Kidney (tissue), 14 donors: ENCODE data around the gene SEC14L5. TPM values are rescaled to one million over a fixed set of nuclear protein-coding genes. Genes with fewer than 3 reads are reported as not detected.

ENCODE experiments used
- DNase-seq, 5 donors: peaks; one replicate each; pipeline ENCODE4 v3.0.0-alpha.2; 2013 to 2020
- FAIRE-seq: peaks from 2 replicates; lab custom pipeline; 2012; peaks lifted over from hg19 to GRCh38; lab: Jason Lieb, UNC
- H3K27ac ChIP-seq, 2 donors: one replicate each; pipeline ENCODE4 v1.7.0; 2013; ENCODE audit warnings: low read depth in 2 of 2, low read length in 2 of 2, inconsistent platforms in 1 of 2
- H3K27me3 ChIP-seq: one replicate; pipeline ENCODE4 v1.7.1; 2013; ENCODE audit warnings: low read length, inconsistent platforms; ENCODE audit not compliant: control insufficient read depth, insufficient read depth
- H3K36me3 ChIP-seq, 3 donors: one replicate each; pipeline versions ENCODE4 v1.7.0 to v1.7.1; 2013; ENCODE audit warnings: low read length in 3 of 3, control low read depth in 1 of 3, inconsistent platforms in 1 of 3; ENCODE audit not compliant: insufficient read depth in 3 of 3, control insufficient read depth in 2 of 3
- H3K4me1 ChIP-seq, 3 donors: one replicate each; pipeline versions ENCODE4 v1.7.0 to v1.7.1; 2013; ENCODE audit warnings: low read length in 3 of 3, inconsistent platforms in 1 of 3, low read depth in 1 of 3; ENCODE audit not compliant: control insufficient read depth in 2 of 3, insufficient read depth in 2 of 3
- H3K4me3 ChIP-seq, 3 donors: one replicate each; pipeline versions ENCODE4 v1.7.0 to v1.8.1; 2013; ENCODE audit warnings: low read length in 3 of 3, control low read depth in 1 of 3, inconsistent platforms in 1 of 3
- H3K9ac ChIP-seq, 3 donors: one replicate each; pipeline versions ENCODE4 v1.7.0 to v1.7.1; 2013; ENCODE audit warnings: low read length in 3 of 3, control low read depth in 1 of 3, inconsistent platforms in 1 of 3
- H3K9me3 ChIP-seq, 3 donors: one replicate each; pipeline versions ENCODE4 v1.7.0 to v1.7.1; 2013; ENCODE audit warnings: low read length in 3 of 3, control low read depth in 1 of 3, inconsistent platforms in 1 of 3; ENCODE audit not compliant: control insufficient read depth in 2 of 3, insufficient read depth in 1 of 3
- intact Hi-C: fragments of 100-400 bp; cut with DNase I; formaldehyde crosslinking; loops from one replicate; pipeline ENCODE4 v1.11.1; 2022
- polyA plus RNA-seq: library from polyadenylated mRNA; stranded (reverse); fragments of 350-450 nt; fragmentation: Illumina TruSeq; extraction: RNeasy Lipid Tissue Mini Kit (QIAGEN cat#74804); gene quantifications from one replicate; pipeline ENCODE4 v1.2.3, GENCODE V29; 2014; ENCODE audit warnings: low read depth, low replicate concordance; ENCODE audit not compliant: insufficient read depth
- total RNA-seq: library from RNA; stranded (reverse); fragmentation: NEBNext Ultra II Directional; extraction: Animal tissue kit (Norgen Biotek cat#: 25700); gene quantifications from one replicate; pipeline ENCODE4 v1.2.1, GENCODE V29; 2021
- TF ChIP-seq, protein P1 (sequence below): IDR thresholded peaks from 3 replicates; pipeline ENCODE4 v1.5.1; 2012; ENCODE audit warnings: mild to moderate bottlenecking, moderate library complexity, borderline replicate concordance; ENCODE audit not compliant: insufficient read depth; ENCODE audit errors: extremely low read depth
- donor health status: control.
- donor health status: control.
- donor health status: control.
- donor health status: control.
- donor health status: control.
- donor health status: DM: yes; HTN: yes; CAD: no.
- donor health status: Normal renal cell carcinoma (clear cell type).

SEC14L5 gene
- total and polyA plus RNA-seq, 2 donors from 2014 or later = 0.13 to 0.16 TPM

DNA sequence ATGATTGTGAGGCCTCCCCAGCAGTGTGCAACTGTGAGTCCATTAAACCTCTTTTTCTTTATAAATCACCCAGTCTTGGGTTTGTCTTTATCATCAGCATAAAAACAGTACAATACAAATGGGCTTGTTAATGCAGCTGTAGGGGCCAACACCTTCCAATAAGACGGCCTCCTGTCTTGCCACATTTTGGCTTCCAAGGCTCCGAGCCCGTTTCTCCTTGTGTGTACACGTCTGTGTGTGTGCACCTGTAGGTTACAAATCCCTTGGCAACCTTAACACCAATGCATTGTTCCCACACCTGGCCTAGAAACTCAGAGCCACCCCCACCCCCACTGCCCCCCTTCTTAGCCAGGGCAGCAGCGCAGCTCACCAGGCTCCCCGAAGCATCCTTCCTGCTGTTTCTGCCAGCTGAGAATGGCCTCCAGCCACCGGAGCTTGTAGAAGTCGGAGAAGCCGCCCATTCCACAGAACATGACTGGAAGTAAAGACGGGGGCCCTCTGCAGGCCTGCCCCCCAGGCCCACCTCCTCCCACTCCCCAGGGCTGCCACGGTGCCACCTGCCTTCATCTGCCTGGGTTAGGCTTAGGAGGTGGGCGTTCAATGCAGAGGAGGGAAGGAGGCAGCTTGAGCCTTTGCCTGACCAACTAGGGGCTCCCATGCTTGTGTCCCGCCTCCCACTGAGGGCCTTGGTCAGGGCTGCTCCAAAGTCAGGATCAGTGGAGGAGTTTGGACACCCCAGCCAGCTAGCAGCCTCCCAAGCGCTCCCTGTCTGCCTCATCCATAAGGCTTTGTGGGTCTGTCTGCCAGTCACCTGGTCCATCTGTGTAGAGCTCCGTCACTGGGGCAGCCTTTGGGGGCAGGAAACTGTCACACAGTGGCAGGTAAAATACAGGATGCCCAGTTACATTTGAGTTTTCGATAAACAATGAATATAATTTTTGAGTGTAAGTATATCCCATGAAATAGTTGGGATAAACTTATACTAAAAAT, 97.0 kb downstream of the SEC14L5 start:
- DNase-seq (peak in 1 of 5 donors; percentile 16), FAIRE-seq (no peak)
- Histone ChIP-seq H3K27me3 (no peaks in the 10 kb centered on the region), H3K4me1 (no peaks in the 10 kb centered on the region), H3K4me3 (no peak overlapping the region), H3K9ac (no peak overlapping the region), H3K9me3 (no peaks in the 10 kb centered on the region), H3K36me3 (no peaks in the 10 kb centered on the region), H3K27ac (no peak overlapping the region)
- TF ChIP-seq, protein P1, sequence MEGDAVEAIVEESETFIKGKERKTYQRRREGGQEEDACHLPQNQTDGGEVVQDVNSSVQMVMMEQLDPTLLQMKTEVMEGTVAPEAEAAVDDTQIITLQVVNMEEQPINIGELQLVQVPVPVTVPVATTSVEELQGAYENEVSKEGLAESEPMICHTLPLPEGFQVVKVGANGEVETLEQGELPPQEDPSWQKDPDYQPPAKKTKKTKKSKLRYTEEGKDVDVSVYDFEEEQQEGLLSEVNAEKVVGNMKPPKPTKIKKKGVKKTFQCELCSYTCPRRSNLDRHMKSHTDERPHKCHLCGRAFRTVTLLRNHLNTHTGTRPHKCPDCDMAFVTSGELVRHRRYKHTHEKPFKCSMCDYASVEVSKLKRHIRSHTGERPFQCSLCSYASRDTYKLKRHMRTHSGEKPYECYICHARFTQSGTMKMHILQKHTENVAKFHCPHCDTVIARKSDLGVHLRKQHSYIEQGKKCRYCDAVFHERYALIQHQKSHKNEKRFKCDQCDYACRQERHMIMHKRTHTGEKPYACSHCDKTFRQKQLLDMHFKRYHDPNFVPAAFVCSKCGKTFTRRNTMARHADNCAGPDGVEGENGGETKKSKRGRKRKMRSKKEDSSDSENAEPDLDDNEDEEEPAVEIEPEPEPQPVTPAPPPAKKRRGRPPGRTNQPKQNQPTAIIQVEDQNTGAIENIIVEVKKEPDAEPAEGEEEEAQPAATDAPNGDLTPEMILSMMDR = no peak
- intact Hi-C loops = no loop called here

DNA sequence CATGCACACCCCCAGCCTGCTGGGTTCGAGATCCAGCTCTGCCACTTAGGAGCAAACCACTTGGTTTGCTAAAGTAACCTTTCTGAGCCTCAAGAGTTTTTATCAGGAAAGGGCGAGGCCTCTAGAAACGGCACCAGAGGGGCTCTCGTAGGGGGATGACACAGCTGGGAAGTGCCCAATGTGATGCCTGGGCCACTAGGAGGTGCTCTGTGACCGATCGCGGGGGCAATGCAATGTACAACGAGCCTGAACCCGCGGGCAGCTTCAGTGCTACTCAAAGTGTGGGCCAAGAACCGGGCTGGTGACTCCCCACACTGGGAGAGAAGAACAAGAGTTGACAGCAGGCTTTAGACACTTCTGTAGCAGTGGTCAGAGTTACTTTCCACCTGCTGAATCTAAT, 98.2 kb downstream of the SEC14L5 start:
- no peaks in the 10 kb centered on the region for H3K27me3 ChIP-seq
- no peaks in the 10 kb centered on the region for H3K36me3 ChIP-seq
- intact Hi-C loops = no loop called here
- FAIRE-seq (no peak), DNase-seq (peak in 1 of 5 donors; percentile 21)
- TF ChIP-seq, protein P1 = no peak
- no peaks in the 10 kb centered on the region for H3K4me1 ChIP-seq
- H3K9me3 ChIP-seq = no peaks in the 10 kb centered on the region
- no peak overlapping the region for H3K9ac ChIP-seq
- H3K4me3 ChIP-seq = no peak overlapping the region
- H3K27ac ChIP-seq = no peak overlapping the region

DNA sequence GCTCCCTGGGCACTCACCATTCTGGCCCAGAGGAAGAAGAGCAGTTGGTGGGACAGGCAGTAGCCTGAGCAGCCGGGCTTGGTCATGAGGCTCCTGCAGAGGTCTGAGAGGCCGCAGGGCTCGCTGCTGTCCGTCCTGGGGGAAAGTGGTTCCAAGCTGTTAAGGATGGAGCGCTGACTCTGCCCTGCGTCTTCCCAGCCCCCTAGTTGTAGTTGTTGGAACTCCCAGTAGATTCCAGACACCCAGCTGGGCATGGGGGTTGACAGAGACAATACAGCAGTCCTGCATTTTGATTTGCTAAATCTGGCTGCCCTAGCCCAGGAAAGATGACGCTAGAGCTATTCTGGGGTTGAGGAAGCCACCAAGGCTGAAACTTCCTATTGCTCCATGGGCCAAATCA, 100.3 kb downstream of the SEC14L5 start:
- TF ChIP-seq, protein P1 = no peak
- H3K9ac ChIP-seq = no peak overlapping the region
- no peaks in the 10 kb centered on the region for H3K36me3 ChIP-seq
- no peak for FAIRE-seq
- H3K27ac ChIP-seq = no peak overlapping the region
- no peaks in the 10 kb centered on the region for H3K27me3 ChIP-seq
- intact Hi-C loops = no loop called here
- no peaks in the 10 kb centered on the region for H3K9me3 ChIP-seq
- no peaks in the 10 kb centered on the region for H3K4me1 ChIP-seq
- no peak for DNase-seq
- no peak overlapping the region for H3K4me3 ChIP-seq
